Caco-2 (cell line): ENCODE measurements around the gene KPNA2. TPM values are rescaled to one million over a fixed set of nuclear protein-coding genes. Genes with fewer than 3 reads are reported as not detected.

Source experiments
- BruUV-seq: library from RNA; stranded (reverse); fragments of 400-500 nt; replicated peaks from 2 replicates; lab custom pipeline; 2021; lab: Mats Ljungman, UMichigan
- CTCF ChIA-PET: fragments of 300-600 bp; sonication (Branson Sonifier 250); formaldehyde crosslinking; loops from one replicate; lab custom pipeline; 2022; ENCODE audit warnings: antibody characterized with exemption; lab: Charles Lee
- POLR2A ChIA-PET: fragments of 300-600 bp; sonication (Branson Sonifier 250); formaldehyde crosslinking; loops from one replicate; lab custom pipeline; 2022; ENCODE audit warnings: antibody characterized with exemption; lab: Charles Lee
- DNase-seq, 2 experiments: peaks; one replicate each; pipeline versions ENCODE4 v3.0.0 to v3.0.0-alpha.2; 2020 to 2022
- H3K27me3 ChIP-seq: replicated peaks from 2 replicates; pipeline ENCODE4 v1.6.0; 2011; ENCODE audit warnings: low read length; ENCODE audit not compliant: control insufficient read depth, insufficient read depth
- H3K36me3 ChIP-seq: 2 replicates; pipeline ENCODE4 v1.5.1; 2011; ENCODE audit warnings: low read length; ENCODE audit not compliant: control insufficient read depth, insufficient read depth
- H3K4me1 ChIP-seq: fragments of 250-450 bp; sonication (Bioruptor Pico); 2 replicates; pipeline ENCODE4 v1.5.1; 2020; ENCODE audit warnings: mild to moderate bottlenecking
- H3K4me3 ChIP-seq: 2 replicates; pipeline ENCODE4 v1.5.1; 2011; ENCODE audit warnings: low read depth, mild to moderate bottlenecking, control low read depth, low read length
- H3K9me3 ChIP-seq: fragments of 250-450 bp; sonication (Bioruptor Pico); 2 replicates; pipeline ENCODE4 v1.5.1; 2020; ENCODE audit warnings: mild to moderate bottlenecking, moderate library complexity
- H3K27ac Mint-ChIP-seq: one replicate; pipeline ENCODE4 v1.8.0; 2022; ENCODE audit warnings: mixed read lengths; ENCODE audit not compliant: unreplicated experiment
- H3K27me3 Mint-ChIP-seq: one replicate; pipeline ENCODE4 v1.8.0; 2022; ENCODE audit warnings: mixed read lengths; ENCODE audit not compliant: insufficient read depth, unreplicated experiment
- H3K36me3 Mint-ChIP-seq: one replicate; pipeline ENCODE4 v1.8.0; 2022; ENCODE audit warnings: mild to moderate bottlenecking, mixed read lengths; ENCODE audit not compliant: insufficient read depth, unreplicated experiment
- H3K4me1 Mint-ChIP-seq: one replicate; pipeline ENCODE4 v1.8.0; 2022; ENCODE audit warnings: low read depth, mixed read lengths; ENCODE audit not compliant: unreplicated experiment
- H3K4me3 Mint-ChIP-seq: one replicate; pipeline ENCODE4 v1.8.0; 2022; ENCODE audit warnings: mild to moderate bottlenecking, moderate library complexity, mixed read lengths; ENCODE audit not compliant: unreplicated experiment
- H3K9me3 Mint-ChIP-seq: one replicate; pipeline ENCODE4 v1.8.0; 2022; ENCODE audit warnings: mixed read lengths; ENCODE audit not compliant: unreplicated experiment
- intact Hi-C: fragments of 100-400 bp; cut with micrococcal nuclease; formaldehyde crosslinking; loops from one replicate; pipeline ENCODE4 v1.10.0; 2022; ENCODE audit not compliant: unreplicated experiment
- total RNA-seq: library from RNA; stranded (reverse); gene quantifications from 2 replicates; pipeline ENCODE4 v1.2.3, GENCODE V29; 2022
- TF ChIP-seq, protein P1 (sequence below), 2 experiments: fragments of 200-600 bp in 1 of 2; IDR thresholded peaks; 1 replicate in 1 of 2; 2 replicates in 1 of 2; pipeline versions ENCODE4 v1.5.1 to v1.8.0; 2011 to 2022; ENCODE audit warnings: antibody characterized with exemption in 1 of 2, control low read depth in 1 of 2, inconsistent platforms in 1 of 2, low read depth in 1 of 2, low read length in 1 of 2, mild to moderate bottlenecking in 1 of 2, moderate library complexity in 1 of 2; ENCODE audit not compliant: insufficient read depth in 1 of 2, severe bottlenecking in 1 of 2, unreplicated experiment in 1 of 2

KPNA2 gene
- total RNA-seq, 1 experiment from 2014 or later: 339 TPM

DNA sequence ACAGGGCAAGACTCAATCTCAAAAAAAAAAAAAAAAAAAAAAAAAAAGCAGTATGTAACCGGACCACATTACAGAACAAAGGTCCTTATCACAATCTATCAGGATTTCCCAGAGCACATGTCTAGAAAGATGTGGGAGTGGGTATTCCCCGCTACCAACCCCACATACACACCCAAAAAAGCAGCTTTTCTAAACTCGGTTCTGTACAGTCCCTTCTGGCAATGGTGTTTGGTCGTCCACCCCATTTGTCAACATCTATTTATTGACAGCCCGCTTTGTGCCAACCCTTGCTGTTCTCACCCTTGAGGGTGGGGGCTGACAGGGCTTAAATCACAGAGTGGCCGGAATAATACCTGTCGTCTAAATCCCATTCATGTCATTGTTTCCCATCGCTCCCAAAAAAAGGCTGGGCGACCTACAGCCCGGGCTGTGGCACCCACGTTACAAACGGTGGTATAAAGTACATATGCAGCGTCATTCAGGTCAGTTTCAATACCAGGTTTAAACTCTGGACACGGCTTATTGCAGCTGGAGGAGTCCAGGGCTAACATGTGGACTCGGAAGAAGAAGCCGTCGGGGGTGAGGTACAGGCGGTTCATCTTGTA lies 42.9 kb upstream of the KPNA2 start:
- BruUV-seq: no TSS peak
- intact Hi-C loops: loop anchor here (1.0 kb wide), 1 partner anchor 28 kb away; no protein-coding TSS in a partner anchor

DNA sequence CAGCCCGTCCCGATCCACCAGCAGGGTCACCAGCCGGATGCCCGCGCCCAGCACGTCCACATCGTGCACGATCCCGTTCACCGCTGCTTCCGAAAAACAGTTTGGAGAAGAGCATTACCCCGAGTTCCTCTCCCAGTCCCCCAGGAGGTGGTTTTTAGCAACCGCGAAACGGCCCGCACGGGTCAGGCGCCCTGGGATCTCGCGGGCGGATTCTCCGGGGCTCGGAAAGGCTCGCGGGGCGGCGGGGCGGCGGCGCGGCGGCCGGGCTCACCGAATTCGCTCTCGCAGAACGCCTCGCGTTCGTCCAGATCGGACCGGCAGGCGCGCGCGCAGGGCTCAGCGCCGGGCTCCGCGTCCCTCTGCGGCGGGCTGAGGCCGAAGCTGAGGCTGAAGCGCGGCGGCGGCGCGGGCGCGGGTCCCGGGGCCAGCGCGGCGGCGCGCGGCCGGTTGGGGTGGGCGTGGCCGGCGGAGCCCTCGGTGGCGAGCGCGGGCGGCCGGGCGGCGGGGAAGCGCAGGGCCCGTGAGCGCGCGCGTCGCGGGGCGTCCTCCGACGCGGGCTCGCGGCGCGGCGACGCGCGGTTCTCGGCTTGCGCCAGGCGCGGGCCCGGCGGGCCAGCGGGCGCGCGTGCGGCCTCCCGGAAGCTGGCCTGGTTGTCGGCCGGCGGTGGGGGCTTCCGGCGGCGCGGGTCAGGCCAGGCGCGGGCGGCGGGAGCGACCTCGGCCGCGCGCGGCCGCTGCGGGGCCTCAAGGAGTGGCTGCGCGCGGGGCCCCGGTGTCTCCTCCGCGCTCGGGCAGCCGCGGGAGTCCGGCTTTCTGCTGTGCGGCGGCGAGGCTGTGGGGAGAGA lies 42.2 kb upstream of the KPNA2 start:
- ChIA-PET CTCF (interaction anchor here (1.1 kb wide), 1 partner anchor 16 kb away, joined by 7 read pairs; no protein-coding TSS in a partner anchor), POLR2A (interaction anchor here (0.5 to 1.0 kb wide), 4 partner anchors 26 to 464 kb away, joined by 3 to 5 read pairs (median 4); partner anchors contain the start of genes KPNA2 and WIPI1)
- DNase-seq: peak; percentile 84 to 93
- Mint-ChIP-seq H3K4me3 (peak overlapping the region; percentile 96), H3K4me1 (peaks cover 15% of the 10 kb centered on the region), H3K9me3 (no peaks in the 10 kb centered on the region), H3K27ac (peak overlapping the region; percentile 94), H3K27me3 (no peaks in the 10 kb centered on the region), H3K36me3 (peaks cover 5% of the 10 kb centered on the region)
- H3K27me3 ChIP-seq: no peaks in the 10 kb centered on the region
- peaks cover 6% of the 10 kb centered on the region; the same call in 1 of the 2 replicates for H3K4me1 ChIP-seq
- TF ChIP-seq, protein P1, sequence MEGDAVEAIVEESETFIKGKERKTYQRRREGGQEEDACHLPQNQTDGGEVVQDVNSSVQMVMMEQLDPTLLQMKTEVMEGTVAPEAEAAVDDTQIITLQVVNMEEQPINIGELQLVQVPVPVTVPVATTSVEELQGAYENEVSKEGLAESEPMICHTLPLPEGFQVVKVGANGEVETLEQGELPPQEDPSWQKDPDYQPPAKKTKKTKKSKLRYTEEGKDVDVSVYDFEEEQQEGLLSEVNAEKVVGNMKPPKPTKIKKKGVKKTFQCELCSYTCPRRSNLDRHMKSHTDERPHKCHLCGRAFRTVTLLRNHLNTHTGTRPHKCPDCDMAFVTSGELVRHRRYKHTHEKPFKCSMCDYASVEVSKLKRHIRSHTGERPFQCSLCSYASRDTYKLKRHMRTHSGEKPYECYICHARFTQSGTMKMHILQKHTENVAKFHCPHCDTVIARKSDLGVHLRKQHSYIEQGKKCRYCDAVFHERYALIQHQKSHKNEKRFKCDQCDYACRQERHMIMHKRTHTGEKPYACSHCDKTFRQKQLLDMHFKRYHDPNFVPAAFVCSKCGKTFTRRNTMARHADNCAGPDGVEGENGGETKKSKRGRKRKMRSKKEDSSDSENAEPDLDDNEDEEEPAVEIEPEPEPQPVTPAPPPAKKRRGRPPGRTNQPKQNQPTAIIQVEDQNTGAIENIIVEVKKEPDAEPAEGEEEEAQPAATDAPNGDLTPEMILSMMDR (IDR thresholded peaks at IDR 0.05; ENCODE audit: insufficient read depth in 1 of 2, low read depth in 1 of 2, low read length in 1 of 2, severe bottlenecking in 1 of 2, unreplicated experiment in 1 of 2): no peak
- BruUV-seq: no TSS peak
- peak overlapping the region; percentile 68 for H3K4me3 ChIP-seq
- H3K9me3 ChIP-seq: no peaks in the 10 kb centered on the region
- no peaks in the 10 kb centered on the region for H3K36me3 ChIP-seq
- intact Hi-C loops: loop anchor here (1.0 kb wide), 1 partner anchor 27 kb away; no protein-coding TSS in a partner anchor

More for the DNA sequence above, 42.9 kb upstream of the KPNA2 start:
- DNase-seq: no peak
- CTCF ChIA-PET: interaction anchor here (1.0 kb wide), 1 partner anchor 28 kb away, joined by 7 read pairs; no protein-coding TSS in a partner anchor
- Histone ChIP-seq H3K4me3 (peak overlapping the region; percentile 68), H3K36me3 (no peaks in the 10 kb centered on the region), H3K4me1 (peaks cover 6% of the 10 kb centered on the region; the same call in 1 of the 2 replicates), H3K9me3 (no peaks in the 10 kb centered on the region), H3K27me3 (no peaks in the 10 kb centered on the region)
- POLR2A ChIA-PET: no interaction called here
- H3K27ac Mint-ChIP-seq: peak overlapping the region; percentile 94
- H3K27me3 Mint-ChIP-seq: no peaks in the 10 kb centered on the region
- H3K9me3 Mint-ChIP-seq: no peaks in the 10 kb centered on the region
- peak overlapping the region; percentile 96 for H3K4me3 Mint-ChIP-seq
- TF ChIP-seq, protein P1 (IDR thresholded peaks at IDR 0.05; ENCODE audit: insufficient read depth in 1 of 2, low read depth in 1 of 2, low read length in 1 of 2, severe bottlenecking in 1 of 2, unreplicated experiment in 1 of 2): no peak
- peaks cover 15% of the 10 kb centered on the region for H3K4me1 Mint-ChIP-seq
- H3K36me3 Mint-ChIP-seq: peaks cover 5% of the 10 kb centered on the region

DNA sequence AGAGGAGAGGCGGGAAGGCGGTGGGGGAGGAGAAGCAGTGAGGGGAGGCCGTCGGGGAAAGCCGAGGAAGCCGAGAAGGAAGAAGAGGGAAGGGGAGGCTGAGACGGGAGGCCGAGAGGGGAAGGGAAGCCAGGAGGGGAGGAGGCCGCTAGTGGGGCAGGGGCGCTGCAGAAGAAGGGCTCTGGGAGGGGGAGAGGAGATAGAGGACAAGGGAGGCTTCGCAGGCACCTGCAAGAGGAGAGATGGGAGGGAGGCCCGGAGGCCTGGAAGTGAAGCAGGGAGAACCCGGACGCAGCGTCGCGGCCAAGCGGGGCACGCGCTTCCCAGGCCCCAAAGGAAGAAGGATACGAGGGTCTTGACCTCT lies 41.6 kb upstream of the KPNA2 start:
- H3K27ac Mint-ChIP-seq: peak overlapping the region; percentile 76
- no peaks in the 10 kb centered on the region for H3K9me3 ChIP-seq
- intact Hi-C loops: loop anchor here (1.0 kb wide), 1 partner anchor 26 kb away; no protein-coding TSS in a partner anchor

More for the DNA sequence above, 41.6 kb upstream of the KPNA2 start:
- ChIA-PET POLR2A (interaction anchor here (0.5 to 1.0 kb wide), 3 partner anchors 26 to 464 kb away, joined by 3 to 5 read pairs (median 4); partner anchors contain the start of genes KPNA2 and WIPI1), CTCF (interaction anchor here (1.1 kb wide), 1 partner anchor 15 kb away, joined by 7 read pairs; no protein-coding TSS in a partner anchor)
- H3K4me3 Mint-ChIP-seq: peak overlapping the region; percentile 92
- no peak for DNase-seq
- H3K36me3 Mint-ChIP-seq: peaks cover 5% of the 10 kb centered on the region
- Histone ChIP-seq H3K4me3 (peak overlapping the region; percentile 61), H3K27me3 (no peaks in the 10 kb centered on the region), H3K36me3 (no peaks in the 10 kb centered on the region), H3K4me1 (peaks cover 6% of the 10 kb centered on the region; the same call in 1 of the 2 replicates)
- peaks cover 15% of the 10 kb centered on the region for H3K4me1 Mint-ChIP-seq
- no peaks in the 10 kb centered on the region for H3K9me3 Mint-ChIP-seq
- TF ChIP-seq, protein P1 (IDR thresholded peaks at IDR 0.05; ENCODE audit: insufficient read depth in 1 of 2, low read depth in 1 of 2, low read length in 1 of 2, severe bottlenecking in 1 of 2, unreplicated experiment in 1 of 2): no peak
- no TSS peak for BruUV-seq
- no peaks in the 10 kb centered on the region for H3K27me3 Mint-ChIP-seq
